Measurements from ENCODE around the gene TMSB4Y. TPM values are rescaled to one million over a fixed set of nuclear protein-coding genes. Genes with fewer than 3 reads are reported as not detected.

Gene TMSB4Y
- total RNA-seq, result not detected in 2 replicates

DNA sequence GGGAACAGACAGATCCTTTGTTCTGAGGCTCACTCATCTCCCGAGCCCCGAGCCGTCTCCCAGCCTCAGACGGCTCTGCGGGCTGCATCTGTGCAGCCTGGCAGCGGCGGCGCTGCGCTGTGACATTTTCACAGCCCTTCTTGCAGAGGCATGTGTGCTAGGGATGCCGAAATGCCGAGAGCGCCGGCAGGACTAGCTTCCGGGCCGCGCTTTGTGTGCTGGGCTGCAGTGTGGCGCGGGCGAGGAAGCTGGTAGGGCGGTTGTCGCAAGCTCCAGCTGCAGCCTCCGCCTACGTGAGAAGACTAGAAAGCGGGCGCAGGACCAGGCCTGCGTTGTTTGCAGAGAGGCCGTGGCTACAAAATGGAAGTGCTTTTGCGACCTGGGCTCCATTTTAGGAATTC is at the start of gene TMSB4Y:
TSS of gene TMSB4Y (plus strand) at position 332 of the 401 bp plus-strand sequence.

Other genes starting within 250 kb of the TMSB4Y start
- not detected in 2 replicates for gene UTY, start 223.9 kb upstream of the TMSB4Y start, total RNA-seq